Esophagus squamous epithelium (tissue), 5 donors: Measurements from ENCODE around the gene PRKCE. TPM values are rescaled to one million over a fixed set of nuclear protein-coding genes. Genes with fewer than 3 reads are reported as not detected.

Source experiments
- DNase-seq: peaks from one replicate; lab custom pipeline; 2025; lab: John Stamatoyannopoulos, UW
- H3K27ac ChIP-seq, 4 donors: fragments of 200-600 bp; sonication (generic); one replicate each; pipeline ENCODE4 v1.5.1; 2016 to 2019; ENCODE audit warnings: mild to moderate bottlenecking in 1 of 4
- H3K27me3 ChIP-seq, 4 donors: fragments of 200-600 bp; sonication (generic); 1 replicate in 3 of 4; 2 replicates in 1 of 4; pipeline versions ENCODE4 v1.5.1 to v1.6.0; 2017 to 2021; ENCODE audit warnings: antibody characterized with exemption in 1 of 4
- H3K36me3 ChIP-seq, 3 donors: fragments of 200-600 bp; sonication (generic); one replicate each; pipeline ENCODE4 v1.5.1; 2016 to 2019
- H3K4me1 ChIP-seq, 3 donors: fragments of 200-600 bp; sonication (generic); one replicate each; pipeline ENCODE4 v1.5.1; 2017 to 2019
- H3K4me3 ChIP-seq, 4 donors: fragments of 200-600 bp; sonication (generic); 1 replicate in 3 of 4; 2 replicates in 1 of 4; pipeline ENCODE4 v1.5.1; 2016 to 2019; ENCODE audit warnings: mild to moderate bottlenecking in 2 of 4, moderate library complexity in 1 of 4
- H3K9me3 ChIP-seq, 3 donors: fragments of 200-600 bp; sonication (generic); one replicate each; pipeline ENCODE4 v1.5.1; 2016 to 2019
- CTCF ChIP-seq, 6 experiments: fragments of 450-650 bp in 4 of 6; fragments of 200-600 bp in 2 of 6; sonication (generic) in 2 of 6; IDR thresholded peaks; one replicate each; pipeline ENCODE4 v1.5.1; 2016 to 2019; ENCODE audit warnings: antibody characterized with exemption in 6 of 6, mild to moderate bottlenecking in 4 of 6, moderate library complexity in 4 of 6
- POLR2A ChIP-seq, 4 donors: fragments of 450-650 bp; IDR thresholded peaks; one replicate each; pipeline ENCODE4 v1.6.1; 2017; ENCODE audit warnings: antibody characterized with exemption in 4 of 4, mild to moderate bottlenecking in 4 of 4, moderate library complexity in 3 of 4
- WGBS, 2 donors: methylation state at CpG; one replicate each; pipeline ENCODE4 v1.1.5; 2018; 5-methylcytosine and 5-hydroxymethylcytosine counted together
- intact Hi-C: fragments of 100-400 bp; cut with DNase I; formaldehyde crosslinking; loops from one replicate; pipeline ENCODE4 v1.15.0; 2022
- total RNA-seq, 4 donors: library from RNA; depleted of rRNA; stranded (reverse); fragments of >200 nt; gene quantifications; one replicate each; pipeline ENCODE4 v1.1.0, GENCODE V29; 2016
- donor health status: DM: yes; HTN: yes; CAD: no.

The PRKCE gene
- total RNA-seq, 4 donors from 2014 or later = 6.5 to 13.7 (median 9.9) TPM

- WGBS, 2 donors = 82 to 95% methylated on average over 8 of the region's 8 CpGs
- intact Hi-C loops = no loop called here
- no peaks in the 10 kb centered on the region for H3K27me3 ChIP-seq
- TF ChIP-seq CTCF (IDR thresholded peaks at IDR 0.05) = no peak
- TF ChIP-seq POLR2A (IDR thresholded peaks at IDR 0.05) = no peak
- H3K36me3 ChIP-seq = no peaks in the 10 kb centered on the region
- no peak overlapping the region for H3K4me3 ChIP-seq
- no peak for DNase-seq
- H3K9me3 ChIP-seq = no peaks in the 10 kb centered on the region
- no peak overlapping the region for H3K27ac ChIP-seq
- peaks cover 2 to 26% (median 5%) of the 10 kb centered on the region in 3 donors for H3K4me1 ChIP-seq
Measured at GRCh38 chr2:45897842-45898241, 246.4 kb downstream of the PRKCE start.

- H3K9me3 ChIP-seq = no peaks in the 10 kb centered on the region
- H3K27ac ChIP-seq = no peak overlapping the region
- no peak overlapping the region for H3K4me3 ChIP-seq
- no peaks in the 10 kb centered on the region for H3K36me3 ChIP-seq
- TF ChIP-seq CTCF (IDR thresholded peaks at IDR 0.05) (no peak), POLR2A (IDR thresholded peaks at IDR 0.05) (no peak)
- peaks cover 0 to 23% (median 3%) of the 10 kb centered on the region in 3 donors for H3K4me1 ChIP-seq
- 78 to 81% methylated on average over 3 of the region's 3 CpGs for WGBS, 2 donors
- DNase-seq = no peak
- no peaks in the 10 kb centered on the region for H3K27me3 ChIP-seq
- intact Hi-C loops = no loop called here
Measured at GRCh38 chr2:45898819-45899218, 247.3 kb downstream of the PRKCE start.

- DNase-seq = no peak
- intact Hi-C loops = no loop called here
- H3K27ac ChIP-seq = no peak overlapping the region
- peaks cover 0 to 31% (median 3%) of the 10 kb centered on the region in 3 donors for H3K4me1 ChIP-seq
- TF ChIP-seq CTCF (IDR thresholded peaks at IDR 0.05) (no peak), POLR2A (IDR thresholded peaks at IDR 0.05) (no peak)
- no peak overlapping the region for H3K4me3 ChIP-seq
- no peaks in the 10 kb centered on the region for H3K27me3 ChIP-seq
- H3K9me3 ChIP-seq = no peaks in the 10 kb centered on the region
- 86 to 95% methylated on average over 5 of the region's 5 CpGs for WGBS, 2 donors
- no peaks in the 10 kb centered on the region for H3K36me3 ChIP-seq
Measured at GRCh38 chr2:45899926-45900325, 248.5 kb downstream of the PRKCE start.

GRCh38 chr2:45901468-45902032 is 250.1 kb downstream of the PRKCE start:
- H3K27ac ChIP-seq = no peak overlapping the region
- intact Hi-C loops = no loop called here
- H3K9me3 ChIP-seq = no peaks in the 10 kb centered on the region
- no peak overlapping the region for H3K4me3 ChIP-seq
- no peak for DNase-seq
- no peak for TF ChIP-seq CTCF (IDR thresholded peaks at IDR 0.05)
- TF ChIP-seq POLR2A (IDR thresholded peaks at IDR 0.05) = no peak
- no peaks in the 10 kb centered on the region for H3K36me3 ChIP-seq
- H3K27me3 ChIP-seq = no peaks in the 10 kb centered on the region
- WGBS, 2 donors = 89 to 91% methylated on average over 7 of the region's 7 CpGs
- peaks cover 0 to 17% (median 0%) of the 10 kb centered on the region in 3 donors for H3K4me1 ChIP-seq

- intact Hi-C loops = no loop called here
- Histone ChIP-seq H3K36me3 (no peaks in the 10 kb centered on the region), H3K4me3 (no peak overlapping the region), H3K9me3 (no peaks in the 10 kb centered on the region), H3K4me1 (peaks cover 0 to 15% (median 0%) of the 10 kb centered on the region in 3 donors), H3K27ac (no peak overlapping the region), H3K27me3 (no peaks in the 10 kb centered on the region)
- no peak for DNase-seq
- TF ChIP-seq POLR2A (IDR thresholded peaks at IDR 0.05) (no peak), CTCF (IDR thresholded peaks at IDR 0.05) (no peak)
Measured at GRCh38 chr2:45902380-45902779, 250.9 kb downstream of the PRKCE start.
